Activated CD8-positive, alpha-beta T cell treated with anti-CD3 and anti-CD28 coated beads for 36 hours (primary cell): ENCODE results near the gene NRG3. TPM values are rescaled to one million over a fixed set of nuclear protein-coding genes. Genes with fewer than 3 reads are reported as not detected.

ENCODE experiments used
- ATAC-seq: fragments of 200-7000 bp; cut with Tn5 transposase; one replicate; pipeline ENCODE4 v1.10.0; 2021; ENCODE audit warnings: mild to moderate bottlenecking, moderate library complexity
- CTCF ChIA-PET: fragments of 350-600 bp; sonication (Branson Sonifier 250); formaldehyde crosslinking; loops from one replicate; lab custom pipeline; 2021; ENCODE audit warnings: antibody characterized with exemption; lab: Charles Lee
- POLR2A ChIA-PET: fragments of 350-600 bp; sonication (Branson Sonifier 250); formaldehyde crosslinking; loops from one replicate; lab custom pipeline; 2021; ENCODE audit warnings: antibody characterized with exemption; lab: Charles Lee
- DNase-seq: peaks from one replicate; pipeline ENCODE4 v3.0.0-alpha.2; 2020
- H3K27ac Mint-ChIP-seq: one replicate; pipeline ENCODE4 v1.8.0; 2021; ENCODE audit warnings: mild to moderate bottlenecking, mixed read lengths
- H3K27me3 Mint-ChIP-seq: one replicate; pipeline ENCODE4 v1.8.0; 2021; ENCODE audit warnings: mixed read lengths
- H3K36me3 Mint-ChIP-seq: one replicate; pipeline ENCODE4 v1.8.0; 2021; ENCODE audit warnings: low read depth, mixed read lengths
- H3K4me1 Mint-ChIP-seq: one replicate; pipeline ENCODE4 v1.8.0; 2021; ENCODE audit warnings: low read depth, mixed read lengths
- H3K4me3 Mint-ChIP-seq: one replicate; pipeline ENCODE4 v1.8.0; 2021; ENCODE audit warnings: mild to moderate bottlenecking, moderate library complexity, mixed read lengths
- H3K9me3 Mint-ChIP-seq: one replicate; pipeline ENCODE4 v1.8.0; 2021; ENCODE audit warnings: mixed read lengths
- CTCF ChIP-seq: fragments of 200-600 bp; IDR thresholded peaks from one replicate; pipeline ENCODE4 v1.8.0; 2022; ENCODE audit warnings: antibody characterized with exemption, mild to moderate bottlenecking
- intact Hi-C: fragments of 100-400 bp; cut with micrococcal nuclease; formaldehyde crosslinking; loops from one replicate; pipeline ENCODE4 v1.10.0; 2022
- total RNA-seq, 2 experiments: library from RNA; stranded (reverse); gene quantifications; one replicate each; pipeline ENCODE4 v1.2.3, GENCODE V29; 2021

NRG3 gene
- total RNA-seq, 2 experiments from 2014 or later, result not detected

DNA sequence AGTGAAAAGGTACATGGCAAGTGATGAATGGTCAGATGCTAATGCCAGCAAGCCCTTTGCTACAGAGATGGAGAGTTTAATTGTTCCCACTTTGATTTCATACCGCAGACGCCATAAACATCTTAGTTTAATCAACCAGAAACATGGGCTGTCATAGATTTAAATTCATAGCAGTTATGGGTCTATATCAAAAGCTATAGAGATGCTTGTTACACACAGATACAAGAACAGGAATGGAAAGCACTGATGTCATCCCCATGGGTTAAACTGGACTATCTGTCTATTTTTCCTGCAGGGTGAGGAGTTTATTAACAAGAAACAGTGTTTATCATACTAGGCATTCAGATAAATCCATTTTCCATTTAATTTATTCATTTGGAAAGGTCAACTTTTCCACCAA is 409.2 kb downstream of the NRG3 start:
- no peak for ATAC-seq
- Mint-ChIP-seq H3K27ac (no peak overlapping the region), H3K36me3 (no peaks in the 10 kb centered on the region), H3K9me3 (peaks cover 5% of the 10 kb centered on the region), H3K27me3 (no peaks in the 10 kb centered on the region), H3K4me3 (no peak overlapping the region), H3K4me1 (no peaks in the 10 kb centered on the region)
- DNase-seq, result no peak
- ChIA-PET POLR2A (no interaction called here), CTCF (no interaction called here)
- intact Hi-C loops, result no loop called here
- TF ChIP-seq CTCF, result no peak

DNA sequence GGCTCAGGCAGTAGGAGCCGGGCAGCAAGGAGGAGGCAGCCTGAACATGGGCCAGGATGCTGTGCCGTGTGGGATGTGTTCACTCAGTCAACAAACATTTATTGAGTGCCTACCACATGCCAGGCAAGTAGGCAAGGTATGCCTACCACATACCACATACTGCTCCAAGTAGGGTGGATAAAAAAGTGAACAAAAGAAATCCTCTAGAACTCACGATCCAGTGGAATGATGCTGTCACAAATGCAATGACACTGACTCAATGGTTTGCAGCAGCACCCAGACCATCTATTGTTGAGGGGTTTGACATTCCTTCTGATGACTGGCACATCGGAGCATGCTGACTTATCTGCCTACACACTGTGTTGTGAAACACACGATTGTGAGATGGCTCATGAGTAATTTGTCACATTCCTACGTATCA is 413.5 kb downstream of the NRG3 start:
- no peaks in the 10 kb centered on the region for H3K9me3 Mint-ChIP-seq
- no peaks in the 10 kb centered on the region for H3K36me3 Mint-ChIP-seq
- intact Hi-C loops, result no loop called here
- no peak overlapping the region for H3K27ac Mint-ChIP-seq
- ChIA-PET POLR2A (no interaction called here), CTCF (no interaction called here)
- TF ChIP-seq CTCF, result no peak
- DNase-seq, result no peak
- no peak overlapping the region for H3K4me3 Mint-ChIP-seq
- no peak for ATAC-seq
- no peaks in the 10 kb centered on the region for H3K27me3 Mint-ChIP-seq
- H3K4me1 Mint-ChIP-seq, result no peaks in the 10 kb centered on the region

DNA sequence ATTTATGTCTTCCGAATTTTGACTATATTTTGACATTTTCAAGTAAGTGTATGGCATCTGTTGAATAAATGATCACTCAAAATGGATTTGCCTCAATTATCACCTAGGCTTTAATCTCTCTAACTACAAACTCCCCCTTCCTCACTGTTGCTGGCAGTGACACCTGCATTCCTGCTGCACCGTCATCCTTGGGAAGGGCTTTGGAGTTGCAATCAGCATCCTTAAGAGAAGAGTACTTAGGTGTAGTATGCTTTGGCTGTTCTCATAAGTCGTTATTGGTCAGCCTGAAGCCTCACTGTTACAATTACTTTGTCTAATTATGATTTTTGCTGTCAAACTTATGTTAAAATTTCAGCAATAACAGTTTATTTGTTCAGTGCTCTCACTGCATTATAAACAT is 415.0 kb downstream of the NRG3 start:
- no peak for ATAC-seq
- Mint-ChIP-seq H3K27me3 (no peaks in the 10 kb centered on the region), H3K4me3 (no peak overlapping the region), H3K36me3 (no peaks in the 10 kb centered on the region), H3K9me3 (peaks cover 4% of the 10 kb centered on the region), H3K4me1 (no peaks in the 10 kb centered on the region), H3K27ac (no peak overlapping the region)
- ChIA-PET POLR2A (no interaction called here), CTCF (no interaction called here)
- TF ChIP-seq CTCF, result no peak
- DNase-seq, result no peak
- intact Hi-C loops, result no loop called here

- no peaks in the 10 kb centered on the region for H3K27me3 Mint-ChIP-seq
- no peaks in the 10 kb centered on the region for H3K4me1 Mint-ChIP-seq
- H3K9me3 Mint-ChIP-seq, result peaks cover 11% of the 10 kb centered on the region
- intact Hi-C loops, result no loop called here
- no peak overlapping the region for H3K4me3 Mint-ChIP-seq
- no peak for DNase-seq
- H3K36me3 Mint-ChIP-seq, result no peaks in the 10 kb centered on the region
- ChIA-PET POLR2A (no interaction called here), CTCF (no interaction called here)
- H3K27ac Mint-ChIP-seq, result no peak overlapping the region
- no peak for TF ChIP-seq CTCF
- ATAC-seq, result no peak
Observed at GRCh38 chr10:82294874-82295378, 419.9 kb downstream of the NRG3 start.

GRCh38 chr10:82308641-82309040 is 433.6 kb downstream of the NRG3 start:
- POLR2A ChIA-PET, result no interaction called here
- no peak for ATAC-seq
- intact Hi-C loops, result no loop called here
- no peaks in the 10 kb centered on the region for H3K27me3 Mint-ChIP-seq
- H3K4me3 Mint-ChIP-seq, result no peak overlapping the region
- no peak for TF ChIP-seq CTCF
- H3K27ac Mint-ChIP-seq, result no peak overlapping the region
- peaks cover 1% of the 10 kb centered on the region for H3K9me3 Mint-ChIP-seq
- CTCF ChIA-PET, result no interaction called here
- peak; percentile 1 for DNase-seq
- no peaks in the 10 kb centered on the region for H3K4me1 Mint-ChIP-seq
- no peaks in the 10 kb centered on the region for H3K36me3 Mint-ChIP-seq
